ENCODE results near the gene OR10G4. TPM values are rescaled to one million over a fixed set of nuclear protein-coding genes. Genes with fewer than 3 reads are reported as not detected.

Gene OR10G4
- total RNA-seq (2022; extraction: Qiagen RNA extraction; ENCODE audit: low read depth): not detected in 5 replicates

GRCh38 chr11:124012697-124013096, at the start of gene OR10G4:
OR10G4 (plus strand) TSS chr11:124012997; CDS start chr11:124015575, 2,578 bp downstream.

GRCh38 chr11:123977731-123978347, 35.0 kb upstream of the OR10G4 start, which contains the start of gene OR10S1:
OR10S1 (minus strand) TSS chr11:123977781; CDS start chr11:123977664, 117 bp downstream.

GRCh38 chr11:123995119-123995518, 17.7 kb upstream of the OR10G4 start, which contains the start of gene OR10G6:
OR10G6 (minus strand) TSS chr11:123995161; CDS start chr11:123995161, 0 bp downstream.

GRCh38 chr11:124026498-124026897, 13.7 kb downstream of the OR10G4 start, which contains the start of gene OR10G8:
OR10G8 (plus strand) TSS chr11:124026798; CDS start chr11:124029623, 2,825 bp downstream.

GRCh38 chr11:124041254-124041653, 28.5 kb downstream of the OR10G4 start, which contains the start of gene OR10G7:
OR10G7 (minus strand) TSS chr11:124041325; CDS start chr11:124039001, 2,324 bp downstream.

Other genes starting within 250 kb of the OR10G4 start
- not detected in 5 replicates for gene OR6M1, start 206.6 kb upstream of the OR10G4 start, total RNA-seq (2022; extraction: Qiagen RNA extraction; ENCODE audit: low read depth)
- not detected in 5 replicates for gene TMEM225, start 127.3 kb upstream of the OR10G4 start, total RNA-seq (2022; extraction: Qiagen RNA extraction; ENCODE audit: low read depth)
- not detected in 5 replicates for gene OR8D4, start 110.8 kb upstream of the OR10G4 start, total RNA-seq (2022; extraction: Qiagen RNA extraction; ENCODE audit: low read depth)
- not detected in 5 replicates for gene OR4D5, start 73.4 kb upstream of the OR10G4 start, total RNA-seq (2022; extraction: Qiagen RNA extraction; ENCODE audit: low read depth)
- not detected in 5 replicates for gene OR6T1, start 69.2 kb upstream of the OR10G4 start, total RNA-seq (2022; extraction: Qiagen RNA extraction; ENCODE audit: low read depth)
- not detected in 5 replicates for gene OR10S1, start 35.2 kb upstream of the OR10G4 start, total RNA-seq (2022; extraction: Qiagen RNA extraction; ENCODE audit: low read depth)
- gene OR10G6, start 17.8 kb upstream of the OR10G4 start, total RNA-seq (2022; extraction: Qiagen RNA extraction; ENCODE audit: low read depth): not detected in 5 replicates
- gene OR10G9, start 10.0 kb downstream of the OR10G4 start, total RNA-seq (2022; extraction: Qiagen RNA extraction; ENCODE audit: low read depth): not detected in 5 replicates
- not detected in 5 replicates for gene OR10G8, start 13.8 kb downstream of the OR10G4 start, total RNA-seq (2022; extraction: Qiagen RNA extraction; ENCODE audit: low read depth)
- not detected in 5 replicates for gene OR10G7, start 28.3 kb downstream of the OR10G4 start, total RNA-seq (2022; extraction: Qiagen RNA extraction; ENCODE audit: low read depth)
- 0.22 to 0.37 TPM (median 0.30 TPM) in 5 replicates for gene VWA5A, start 102.5 kb downstream of the OR10G4 start, total RNA-seq (2022; extraction: Qiagen RNA extraction; ENCODE audit: low read depth)
- gene OR10D3, start 170.3 kb downstream of the OR10G4 start, total RNA-seq (2022; extraction: Qiagen RNA extraction; ENCODE audit: low read depth): not detected in 5 replicates
- gene OR8G1, start 228.1 kb downstream of the OR10G4 start, total RNA-seq (2022; extraction: Qiagen RNA extraction; ENCODE audit: low read depth): not detected in 5 replicates
- gene OR8G5, start 243.4 kb downstream of the OR10G4 start, total RNA-seq (2022; extraction: Qiagen RNA extraction; ENCODE audit: low read depth): not detected in 5 replicates